ENCODE data around the gene CST9L. TPM values are rescaled to one million over a fixed set of nuclear protein-coding genes. Genes with fewer than 3 reads are reported as not detected.

The CST9L gene
- total and polyA plus RNA-seq, 10 of the 15 experiments (the other 5 are each of a cell fraction or from before 2014, with no cell fraction given) = not detected

- ChIA-PET SMC1A (ENCODE audit: uncharacterized antibody, unreplicated experiment) (no interaction called here), POLR2A (no interaction called here)
- BruUV-seq (replicated peaks) = no TSS peak
Measured at GRCh38 chr20:23550227-23550626, 18.1 kb downstream of the CST9L start.

More at GRCh38 chr20:23550227-23550626, 18.1 kb downstream of the CST9L start:
- no peaks in the 10 kb centered on the region for H3K79me2 ChIP-seq (ENCODE audit: control insufficient read depth, insufficient read depth, low read length)
- no peaks in the 10 kb centered on the region for H4K20me1 ChIP-seq (ENCODE audit: control insufficient read depth, insufficient read depth)
- 30% methylated on average over 4 of the region's 4 CpGs for WGBS (ENCODE audit: insufficient coverage, insufficient replicate concordance, low lambda C conversion rate, missing lambda C conversion rate)
- H3K9me3 ChIP-seq (replicated peaks; ENCODE audit: control insufficient read depth, insufficient read depth, low read length) = no peaks in the 10 kb centered on the region
- in situ Hi-C loops (cut with MboI) (no loop called here), intact Hi-C loops (cut with micrococcal nuclease; ENCODE audit: unreplicated experiment) (no loop called here)
- H3K4me2 ChIP-seq (ENCODE audit: control insufficient read depth, insufficient read depth) = no peak overlapping the region
- no peak overlapping the region for H3K4me3 ChIP-seq
- H3K27me3 ChIP-seq (replicated peaks in 1 of 2; ENCODE audit: control insufficient read depth in 2 of 2, insufficient read depth in 2 of 2, low read length in 1 of 2) = peaks cover 0 to 4% of the 10 kb centered on the region in 2 experiments; a peak in 2 of 4 replicates
- H3K9ac ChIP-seq (ENCODE audit: control insufficient read depth, insufficient read depth, low read length) = no peak overlapping the region
- ATAC-seq (no peak), FAIRE-seq (no peak), DNase-seq (ENCODE audit: low read depth, low spot score) (no peak)
- no peaks in the 10 kb centered on the region for H3K4me1 ChIP-seq (ENCODE audit: control insufficient read depth, insufficient read depth, low read length)
- H3K27ac ChIP-seq (ENCODE audit: control insufficient read depth, insufficient read depth) = no peak overlapping the region
- TF ChIP-seq ZNF274 (IDR thresholded peaks at IDR 0.05; ENCODE audit: insufficient read depth, insufficient read length) (no peak), YBX1 (IDR thresholded peaks at IDR 0.05) (no peak), ZSCAN29 (IDR thresholded peaks at IDR 0.05) (no peak), WRNIP1 (IDR thresholded peaks at IDR 0.05; ENCODE audit: borderline replicate concordance, low read depth, low read length) (no peak), TAF1 (IDR thresholded peaks at IDR 0.05; ENCODE audit: borderline replicate concordance, low read depth, low read length) (no peak), BRCA1 (IDR thresholded peaks at IDR 0.05; ENCODE audit: low read depth, low read length) (no peak), PAX8 (IDR thresholded peaks at IDR 0.05) (no peak), SREBF1 (IDR thresholded peaks at IDR 0.05; ENCODE audit: low read length) (no peak), LARP7 (IDR thresholded peaks at IDR 0.05) (no peak), RFX5 (IDR thresholded peaks at IDR 0.05; ENCODE audit: low read depth, low read length) (no peak), BCLAF1 (IDR thresholded peaks at IDR 0.05) (no peak), NBN (IDR thresholded peaks at IDR 0.05) (no peak), SREBF2 (IDR thresholded peaks at IDR 0.05; ENCODE audit: low read length) (no peak)
- ChIA-PET RAD21 (ENCODE audit: unreplicated experiment) (no interaction called here), CTCF (no interaction called here)
- H2AFZ ChIP-seq (ENCODE audit: control insufficient read depth, low read depth, low read length) = no peak overlapping the region
- H3K36me3 ChIP-seq (ENCODE audit: control insufficient read depth in 2 of 2, insufficient read depth in 2 of 2, low read length in 1 of 2) = no peaks in the 10 kb centered on the region
